AG10803 (cell line): ENCODE data around the gene PGBD2.
"Not testable (repeated sequence)": the region's sequence is repeated elsewhere in the genome, so short reads cannot be mapped to it uniquely, and the experiment has no call there.

Experiments used
- DNase-seq: peaks from one replicate; pipeline ENCODE4 v3.0.0; 2010; ENCODE audit warnings: low read depth
- H3K4me3 ChIP-seq: 2 replicates; pipeline ENCODE4 v1.5.1; 2011; ENCODE audit warnings: mild to moderate bottlenecking, low read length, control low read depth
- CTCF ChIP-seq: conservative IDR thresholded peaks from 2 replicates; pipeline ENCODE4 v1.5.1; 2011; ENCODE audit warnings: mild to moderate bottlenecking, low read length, control low read depth, inconsistent platforms

The PGBD2 gene

GRCh38 chr1:248873993-248874533 lies 32.0 kb upstream of the PGBD2 start:
- H3K4me3 ChIP-seq: peak overlapping the region; percentile 83
- DNase-seq: no peak
- no peak for TF ChIP-seq CTCF

- TF ChIP-seq CTCF: no peak
- no peak for DNase-seq
- H3K4me3 ChIP-seq: no peak overlapping the region
Observed at GRCh38 chr1:248881261-248881660, 24.8 kb upstream of the PGBD2 start.

GRCh38 chr1:248882427-248882826 lies 23.6 kb upstream of the PGBD2 start:
- not testable (repeated sequence) for H3K4me3 ChIP-seq
- peak; percentile 37 for DNase-seq

GRCh38 chr1:248884632-248885295 lies 21.3 kb upstream of the PGBD2 start:
- H3K4me3 ChIP-seq: no peak overlapping the region
- DNase-seq: no peak
- TF ChIP-seq CTCF: no peak

- DNase-seq: no peak
- no peak for TF ChIP-seq CTCF
- no peak overlapping the region for H3K4me3 ChIP-seq
Observed at GRCh38 chr1:248885646-248886045, 20.4 kb upstream of the PGBD2 start.

- H3K4me3 ChIP-seq: no peak overlapping the region
- TF ChIP-seq CTCF: no peak
- DNase-seq: peak; percentile 56
Observed at GRCh38 chr1:248886237-248886895, 19.7 kb upstream of the PGBD2 start.

GRCh38 chr1:248889914-248890243 lies 16.2 kb upstream of the PGBD2 start:
- H3K4me3 ChIP-seq, DNase-seq: not testable (repeated sequence)

GRCh38 chr1:248890549-248891498 lies 15.2 kb upstream of the PGBD2 start:
- no peak overlapping the region for H3K4me3 ChIP-seq
- no peak for TF ChIP-seq CTCF
- peak; percentile 9 for DNase-seq
